Neural progenitor cell (in vitro differentiated cells): ENCODE data around the gene TIPARP. TPM values are rescaled to one million over a fixed set of nuclear protein-coding genes. Genes with fewer than 3 reads are reported as not detected.

Source experiments
- DNase-seq: peaks from one replicate; pipeline ENCODE4 v3.0.0-alpha.2; 2016; ENCODE audit warnings: low spot score
- H2AFZ ChIP-seq: fragments of 200-600 bp; sonication (generic); replicated peaks from 2 replicates; pipeline ENCODE4 v1.6.1; 2016; ENCODE audit warnings: antibody characterized with exemption
- H3F3A ChIP-seq: fragments of 200-600 bp; sonication (generic); 2 replicates; pipeline ENCODE4 v1.6.1; 2016; ENCODE audit warnings: antibody characterized with exemption, low read depth
- H3K27ac ChIP-seq: fragments of 200-600 bp; sonication (generic); 2 replicates; pipeline ENCODE4 v1.5.1; 2016; ENCODE audit warnings: mild to moderate bottlenecking
- H3K27me3 ChIP-seq: fragments of 200-600 bp; sonication (generic); 2 replicates; pipeline ENCODE4 v1.6.1; 2016; ENCODE audit warnings: mild to moderate bottlenecking, moderate library complexity
- H3K36me3 ChIP-seq: fragments of 200-600 bp; sonication (generic); 2 replicates; pipeline ENCODE4 v1.5.1; 2016
- H3K4me1 ChIP-seq: fragments of 200-600 bp; sonication (generic); 2 replicates; pipeline ENCODE4 v1.6.1; 2016; ENCODE audit warnings: mixed run types
- H3K4me2 ChIP-seq: fragments of 200-600 bp; sonication (generic); 2 replicates; pipeline ENCODE4 v1.6.1; 2016
- H3K4me3 ChIP-seq: fragments of 200-600 bp; sonication (generic); 2 replicates; pipeline ENCODE4 v1.5.1; 2016
- H3K79me2 ChIP-seq: fragments of 200-600 bp; sonication (generic); 2 replicates; pipeline ENCODE4 v1.6.1; 2016; ENCODE audit warnings: low read depth
- H3K9ac ChIP-seq: fragments of 200-600 bp; sonication (generic); 2 replicates; pipeline ENCODE4 v1.6.1; 2016
- H3K9me3 ChIP-seq: fragments of 200-600 bp; sonication (generic); 2 replicates; pipeline ENCODE4 v1.5.1; 2016; ENCODE audit warnings: low read depth
- H4K20me1 ChIP-seq: fragments of 200-600 bp; sonication (generic); 2 replicates; pipeline ENCODE4 v1.6.1; 2016; ENCODE audit warnings: low read depth
- H3K27ac Mint-ChIP-seq: 3 replicates; pipeline ENCODE4 v1.8.0; 2021; ENCODE audit warnings: mixed read lengths
- H3K27me3 Mint-ChIP-seq: 2 replicates; pipeline ENCODE4 v1.8.0; 2022; ENCODE audit warnings: low read depth, mild to moderate bottlenecking, inconsistent platforms, moderate library complexity, mixed read lengths; ENCODE audit not compliant: insufficient read depth
- H3K36me3 Mint-ChIP-seq: 3 replicates; pipeline ENCODE4 v1.8.0; 2021; ENCODE audit warnings: mixed read lengths
- H3K4me1 Mint-ChIP-seq: 3 replicates; pipeline ENCODE4 v1.8.0; 2021; ENCODE audit warnings: mixed read lengths
- H3K4me3 Mint-ChIP-seq: 3 replicates; pipeline ENCODE4 v1.8.0; 2021; ENCODE audit warnings: mild to moderate bottlenecking, moderate library complexity, mixed read lengths
- H3K9me3 Mint-ChIP-seq: 3 replicates; pipeline ENCODE4 v1.8.0; 2020; ENCODE audit warnings: mixed read lengths
- EZH2 ChIP-seq: fragments of 200-600 bp; sonication (generic); IDR thresholded peaks from 2 replicates; pipeline ENCODE4 v1.6.1; 2017; ENCODE audit warnings: antibody characterized with exemption, mild to moderate bottlenecking, moderate library complexity
- EZH2phosphoT487 ChIP-seq: fragments of 200-600 bp; sonication (generic); IDR thresholded peaks from 2 replicates; pipeline ENCODE4 v1.6.1; 2017; ENCODE audit warnings: antibody characterized with exemption
- total RNA-seq: library from RNA; depleted of rRNA; stranded (reverse); fragments of >200 nt; gene quantifications from 2 replicates; pipeline ENCODE4 v1.2.3, GENCODE V29; 2015; ENCODE audit warnings: low replicate concordance
- TF ChIP-seq, protein P1 (sequence below): fragments of 200-600 bp; sonication (generic); IDR thresholded peaks from 2 replicates; pipeline ENCODE4 v1.5.1; 2017; ENCODE audit warnings: antibody characterized with exemption, mild to moderate bottlenecking

TIPARP gene
- total RNA-seq, 1 donor from 2014 or later, result 13.5 TPM

- no peaks in the 10 kb centered on the region for H3K36me3 Mint-ChIP-seq
- no peaks in the 10 kb centered on the region for H3K9me3 ChIP-seq
- no peaks in the 10 kb centered on the region for H3F3A ChIP-seq
- no peaks in the 10 kb centered on the region for H3K9me3 Mint-ChIP-seq
- no peak overlapping the region for H2AFZ ChIP-seq
- DNase-seq, result no peak
- TF ChIP-seq EZH2phosphoT487, result no peak
- TF ChIP-seq, protein P1, sequence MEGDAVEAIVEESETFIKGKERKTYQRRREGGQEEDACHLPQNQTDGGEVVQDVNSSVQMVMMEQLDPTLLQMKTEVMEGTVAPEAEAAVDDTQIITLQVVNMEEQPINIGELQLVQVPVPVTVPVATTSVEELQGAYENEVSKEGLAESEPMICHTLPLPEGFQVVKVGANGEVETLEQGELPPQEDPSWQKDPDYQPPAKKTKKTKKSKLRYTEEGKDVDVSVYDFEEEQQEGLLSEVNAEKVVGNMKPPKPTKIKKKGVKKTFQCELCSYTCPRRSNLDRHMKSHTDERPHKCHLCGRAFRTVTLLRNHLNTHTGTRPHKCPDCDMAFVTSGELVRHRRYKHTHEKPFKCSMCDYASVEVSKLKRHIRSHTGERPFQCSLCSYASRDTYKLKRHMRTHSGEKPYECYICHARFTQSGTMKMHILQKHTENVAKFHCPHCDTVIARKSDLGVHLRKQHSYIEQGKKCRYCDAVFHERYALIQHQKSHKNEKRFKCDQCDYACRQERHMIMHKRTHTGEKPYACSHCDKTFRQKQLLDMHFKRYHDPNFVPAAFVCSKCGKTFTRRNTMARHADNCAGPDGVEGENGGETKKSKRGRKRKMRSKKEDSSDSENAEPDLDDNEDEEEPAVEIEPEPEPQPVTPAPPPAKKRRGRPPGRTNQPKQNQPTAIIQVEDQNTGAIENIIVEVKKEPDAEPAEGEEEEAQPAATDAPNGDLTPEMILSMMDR, result no peak
- no peak for TF ChIP-seq EZH2
- no peak overlapping the region for H3K9ac ChIP-seq
- H3K36me3 ChIP-seq, result no peaks in the 10 kb centered on the region
- H3K4me3 ChIP-seq, result no peak overlapping the region
- no peak overlapping the region for H3K27ac ChIP-seq
- H3K27me3 Mint-ChIP-seq, result no peaks in the 10 kb centered on the region
- no peaks in the 10 kb centered on the region for H3K4me1 ChIP-seq
- H3K4me2 ChIP-seq, result no peak overlapping the region
- H4K20me1 ChIP-seq, result no peaks in the 10 kb centered on the region
- H3K27ac Mint-ChIP-seq, result no peak overlapping the region
- no peaks in the 10 kb centered on the region for H3K79me2 ChIP-seq
- peaks cover 9% of the 10 kb centered on the region for H3K4me1 Mint-ChIP-seq
- H3K27me3 ChIP-seq, result no peaks in the 10 kb centered on the region
- H3K4me3 Mint-ChIP-seq, result no peak overlapping the region
Observed at GRCh38 chr3:156661155-156661554, 13.2 kb upstream of the TIPARP start.

GRCh38 chr3:156664011-156664830, 10.2 kb upstream of the TIPARP start:
- Histone ChIP-seq H3K9me3 (no peaks in the 10 kb centered on the region), H3K79me2 (no peaks in the 10 kb centered on the region), H3K4me3 (no peak overlapping the region), H3K9ac (no peak overlapping the region), H3K27me3 (no peaks in the 10 kb centered on the region), H3K36me3 (no peaks in the 10 kb centered on the region), H3K4me2 (no peak overlapping the region), H3K4me1 (no peaks in the 10 kb centered on the region), H3F3A (no peaks in the 10 kb centered on the region), H3K27ac (no peak overlapping the region), H4K20me1 (no peaks in the 10 kb centered on the region), H2AFZ (no peak overlapping the region)
- no peak for DNase-seq
- TF ChIP-seq, protein P1, result no peak
- TF ChIP-seq EZH2phosphoT487 (no peak), EZH2 (no peak)
- Mint-ChIP-seq H3K27ac (no peak overlapping the region), H3K9me3 (no peaks in the 10 kb centered on the region), H3K4me1 (peaks cover 13% of the 10 kb centered on the region), H3K27me3 (no peaks in the 10 kb centered on the region), H3K36me3 (no peaks in the 10 kb centered on the region), H3K4me3 (no peak overlapping the region)

DNA sequence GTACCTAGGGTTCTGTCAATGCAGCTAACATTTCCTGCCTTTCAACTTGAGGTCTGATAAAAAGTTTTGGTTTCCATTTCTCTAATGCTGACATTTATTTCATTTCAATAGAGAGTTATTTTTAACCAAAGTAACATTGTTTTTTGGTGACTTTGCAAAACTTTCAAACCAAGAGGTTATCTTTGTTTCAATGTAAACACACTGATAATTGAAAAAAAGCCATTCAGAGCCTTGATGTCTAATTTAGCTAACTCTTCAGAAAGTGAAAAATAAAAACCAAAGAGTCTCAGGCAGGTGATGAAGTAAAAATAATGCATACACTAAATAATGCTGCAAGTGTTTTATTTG, 9.6 kb upstream of the TIPARP start:
- Mint-ChIP-seq H3K27me3 (no peaks in the 10 kb centered on the region), H3K27ac (no peak overlapping the region), H3K9me3 (no peaks in the 10 kb centered on the region), H3K4me3 (no peak overlapping the region), H3K36me3 (no peaks in the 10 kb centered on the region), H3K4me1 (peaks cover 13% of the 10 kb centered on the region)
- H3K4me2 ChIP-seq, result no peak overlapping the region
- TF ChIP-seq EZH2, result no peak
- TF ChIP-seq, protein P1, result no peak
- no peak for TF ChIP-seq EZH2phosphoT487
- H3F3A ChIP-seq, result no peaks in the 10 kb centered on the region
- no peaks in the 10 kb centered on the region for H4K20me1 ChIP-seq
- H3K27me3 ChIP-seq, result no peaks in the 10 kb centered on the region
- no peak overlapping the region for H3K4me3 ChIP-seq
- H3K36me3 ChIP-seq, result no peaks in the 10 kb centered on the region
- H3K9me3 ChIP-seq, result no peaks in the 10 kb centered on the region
- no peaks in the 10 kb centered on the region for H3K4me1 ChIP-seq
- no peaks in the 10 kb centered on the region for H3K79me2 ChIP-seq
- DNase-seq, result no peak
- H2AFZ ChIP-seq, result no peak overlapping the region
- H3K9ac ChIP-seq, result no peak overlapping the region
- no peak overlapping the region for H3K27ac ChIP-seq
